DOHH2 (cell line): ENCODE data around the gene CFAP61.

Source experiments
- H3F3A ChIP-seq: fragments of 200-600 bp; sonication (generic), shearing (Covaris generic); 2 replicates; pipeline ENCODE4 v1.6.0; 2016; ENCODE audit warnings: antibody characterized with exemption, mild to moderate bottlenecking; ENCODE audit not compliant: control insufficient read depth, insufficient read depth
- H3K27ac ChIP-seq: fragments of 200-600 bp; sonication (generic); 2 replicates; pipeline ENCODE4 v1.5.1; 2014; ENCODE audit warnings: low read depth, mild to moderate bottlenecking, low read length, moderate library complexity
- H3K27me3 ChIP-seq: fragments of 200-600 bp; sonication (generic); 2 replicates; pipeline ENCODE4 v1.6.1; 2014; ENCODE audit warnings: mild to moderate bottlenecking, low read length, mixed read lengths; ENCODE audit not compliant: control insufficient read depth
- H3K36me3 ChIP-seq: fragments of 200-600 bp; sonication (generic); 2 replicates; pipeline ENCODE4 v1.6.1; 2014; ENCODE audit warnings: mild to moderate bottlenecking, low read length, moderate library complexity, mixed read lengths; ENCODE audit not compliant: control insufficient read depth
- H3K4me1 ChIP-seq: fragments of 200-600 bp; sonication (generic); 2 replicates; pipeline ENCODE4 v1.6.1; 2014; ENCODE audit warnings: mild to moderate bottlenecking, low read length, mixed read lengths; ENCODE audit not compliant: control insufficient read depth
- H3K4me2 ChIP-seq: fragments of 200-600 bp; sonication (generic); 2 replicates; pipeline ENCODE4 v1.6.0; 2014; ENCODE audit warnings: mild to moderate bottlenecking, low read length, moderate library complexity
- H3K4me3 ChIP-seq: fragments of 200-600 bp; sonication (generic); 2 replicates; pipeline ENCODE4 v1.5.1; 2014; ENCODE audit warnings: mild to moderate bottlenecking, low read length, mixed read lengths
- H3K79me2 ChIP-seq: fragments of 200-600 bp; sonication (generic); 2 replicates; pipeline ENCODE4 v1.6.1; 2014; ENCODE audit warnings: mild to moderate bottlenecking, low read length, mixed read lengths; ENCODE audit not compliant: control insufficient read depth
- H3K9me2 ChIP-seq: fragments of 200-600 bp; sonication (generic); replicated peaks from 2 replicates; pipeline ENCODE4 v1.6.1; 2014; ENCODE audit warnings: mild to moderate bottlenecking, low read length, mixed read lengths; ENCODE audit not compliant: control insufficient read depth
- H3K9me3 ChIP-seq: fragments of 200-600 bp; sonication (generic); 2 replicates; pipeline ENCODE4 v1.6.1; 2014; ENCODE audit warnings: antibody characterized with exemption, low read length, mixed read lengths; ENCODE audit not compliant: control insufficient read depth, insufficient read depth
- H4K20me1 ChIP-seq: fragments of 200-600 bp; sonication (generic); 2 replicates; pipeline ENCODE4 v1.6.0; 2014; ENCODE audit warnings: low read depth, mild to moderate bottlenecking, antibody characterized with exemption, low read length, moderate library complexity; ENCODE audit not compliant: control insufficient read depth, insufficient read depth
- EZH2phosphoT487 ChIP-seq: fragments of 200-600 bp; sonication (generic); IDR thresholded peaks from 2 replicates; pipeline ENCODE4 v1.6.1; 2017; ENCODE audit warnings: borderline replicate concordance, mild to moderate bottlenecking, antibody characterized with exemption, low read length, moderate library complexity, mixed read lengths
- TF ChIP-seq, protein P1 (sequence below): fragments of 200-600 bp; sonication (generic); IDR thresholded peaks from one replicate; pipeline ENCODE4 v1.5.1; 2014; ENCODE audit warnings: antibody characterized with exemption, mild to moderate bottlenecking, low read depth, low read length; ENCODE audit not compliant: poor library complexity, severe bottlenecking

Gene CFAP61

DNA sequence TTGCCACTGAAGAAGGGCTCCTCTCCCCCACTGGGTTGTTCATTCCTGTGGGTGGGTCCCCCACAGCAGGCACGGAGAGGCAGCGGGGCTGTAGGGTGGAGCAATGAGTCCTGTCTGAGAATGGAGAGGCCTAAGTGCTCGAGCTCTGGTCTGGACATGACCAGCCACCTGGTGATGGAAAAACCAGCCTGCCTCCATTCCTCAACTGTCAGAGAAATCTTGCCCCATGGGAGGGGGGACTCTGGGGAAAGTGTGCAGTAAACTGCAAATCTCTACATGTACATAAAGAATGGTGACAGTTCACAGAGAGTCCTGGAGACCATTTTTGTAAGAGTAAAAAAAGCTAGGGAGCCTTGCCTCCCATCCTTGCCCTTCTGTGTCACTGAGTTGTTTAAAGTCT, 349.7 kb downstream of the CFAP61 start:
- no peaks in the 10 kb centered on the region for H3K9me3 ChIP-seq
- no peaks in the 10 kb centered on the region for H3K9me2 ChIP-seq
- no peak for TF ChIP-seq EZH2phosphoT487
- TF ChIP-seq, protein P1, sequence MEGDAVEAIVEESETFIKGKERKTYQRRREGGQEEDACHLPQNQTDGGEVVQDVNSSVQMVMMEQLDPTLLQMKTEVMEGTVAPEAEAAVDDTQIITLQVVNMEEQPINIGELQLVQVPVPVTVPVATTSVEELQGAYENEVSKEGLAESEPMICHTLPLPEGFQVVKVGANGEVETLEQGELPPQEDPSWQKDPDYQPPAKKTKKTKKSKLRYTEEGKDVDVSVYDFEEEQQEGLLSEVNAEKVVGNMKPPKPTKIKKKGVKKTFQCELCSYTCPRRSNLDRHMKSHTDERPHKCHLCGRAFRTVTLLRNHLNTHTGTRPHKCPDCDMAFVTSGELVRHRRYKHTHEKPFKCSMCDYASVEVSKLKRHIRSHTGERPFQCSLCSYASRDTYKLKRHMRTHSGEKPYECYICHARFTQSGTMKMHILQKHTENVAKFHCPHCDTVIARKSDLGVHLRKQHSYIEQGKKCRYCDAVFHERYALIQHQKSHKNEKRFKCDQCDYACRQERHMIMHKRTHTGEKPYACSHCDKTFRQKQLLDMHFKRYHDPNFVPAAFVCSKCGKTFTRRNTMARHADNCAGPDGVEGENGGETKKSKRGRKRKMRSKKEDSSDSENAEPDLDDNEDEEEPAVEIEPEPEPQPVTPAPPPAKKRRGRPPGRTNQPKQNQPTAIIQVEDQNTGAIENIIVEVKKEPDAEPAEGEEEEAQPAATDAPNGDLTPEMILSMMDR, result no peak
- H3K79me2 ChIP-seq, result no peaks in the 10 kb centered on the region
- no peaks in the 10 kb centered on the region for H4K20me1 ChIP-seq
- H3K27me3 ChIP-seq, result no peaks in the 10 kb centered on the region
- no peaks in the 10 kb centered on the region for H3K36me3 ChIP-seq
- H3F3A ChIP-seq, result no peaks in the 10 kb centered on the region
- no peak overlapping the region for H3K4me3 ChIP-seq
- H3K4me2 ChIP-seq, result no peak overlapping the region
- H3K27ac ChIP-seq, result no peak overlapping the region
- no peaks in the 10 kb centered on the region for H3K4me1 ChIP-seq

DNA sequence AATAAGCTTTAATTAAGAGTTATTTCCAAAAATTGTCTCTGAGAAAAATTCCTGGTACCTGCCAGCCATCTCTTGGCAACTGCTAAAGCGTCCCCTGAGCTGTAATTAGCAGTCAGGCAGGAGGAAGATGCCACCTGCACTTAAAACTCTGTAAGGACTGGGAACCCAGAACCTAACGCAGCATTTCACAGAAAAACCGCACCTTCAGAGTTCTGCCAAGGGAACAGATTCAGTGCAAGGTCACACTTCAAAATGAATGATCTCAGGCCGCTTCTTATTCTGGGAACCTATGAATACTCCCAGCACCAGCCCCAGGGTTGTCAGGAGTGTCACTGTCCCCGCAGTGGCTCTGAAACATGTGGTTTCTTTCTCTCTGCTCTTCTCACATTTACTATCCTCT, 352.3 kb downstream of the CFAP61 start:
- Histone ChIP-seq H3K36me3 (no peaks in the 10 kb centered on the region), H3K79me2 (no peaks in the 10 kb centered on the region), H3K4me2 (no peak overlapping the region), H3K27ac (no peak overlapping the region), H3K9me2 (no peaks in the 10 kb centered on the region), H3F3A (no peaks in the 10 kb centered on the region), H3K4me1 (no peaks in the 10 kb centered on the region), H4K20me1 (no peaks in the 10 kb centered on the region), H3K27me3 (no peaks in the 10 kb centered on the region), H3K4me3 (no peak overlapping the region), H3K9me3 (no peaks in the 10 kb centered on the region)
- TF ChIP-seq EZH2phosphoT487, result no peak
- TF ChIP-seq, protein P1, result no peak

DNA sequence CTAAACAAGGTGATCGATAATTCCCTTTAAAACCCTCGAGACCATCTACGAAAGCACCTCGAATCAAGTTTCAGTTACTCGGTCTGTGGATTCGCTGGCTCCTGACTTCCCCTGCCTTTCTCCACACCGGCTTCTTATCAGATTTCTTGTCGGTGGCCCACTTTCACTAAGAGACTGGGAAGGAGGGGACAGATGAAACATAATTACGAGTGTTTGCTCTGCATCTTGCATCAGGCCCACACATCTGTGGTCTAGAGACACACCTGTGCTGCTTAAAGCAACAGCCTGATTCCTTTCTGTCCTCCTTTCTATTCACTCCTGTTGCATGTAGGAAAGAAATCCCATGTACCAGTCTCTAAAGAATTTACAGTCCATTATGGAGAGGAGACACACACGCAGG, 353.3 kb downstream of the CFAP61 start:
- TF ChIP-seq, protein P1, result no peak
- TF ChIP-seq EZH2phosphoT487, result no peak
- Histone ChIP-seq H3K4me2 (no peak overlapping the region), H3K9me2 (no peaks in the 10 kb centered on the region), H4K20me1 (no peaks in the 10 kb centered on the region), H3K4me1 (no peaks in the 10 kb centered on the region), H3K27ac (no peak overlapping the region), H3K36me3 (no peaks in the 10 kb centered on the region), H3K4me3 (no peak overlapping the region), H3K79me2 (no peaks in the 10 kb centered on the region), H3K27me3 (no peaks in the 10 kb centered on the region), H3K9me3 (no peaks in the 10 kb centered on the region), H3F3A (no peaks in the 10 kb centered on the region)

DNA sequence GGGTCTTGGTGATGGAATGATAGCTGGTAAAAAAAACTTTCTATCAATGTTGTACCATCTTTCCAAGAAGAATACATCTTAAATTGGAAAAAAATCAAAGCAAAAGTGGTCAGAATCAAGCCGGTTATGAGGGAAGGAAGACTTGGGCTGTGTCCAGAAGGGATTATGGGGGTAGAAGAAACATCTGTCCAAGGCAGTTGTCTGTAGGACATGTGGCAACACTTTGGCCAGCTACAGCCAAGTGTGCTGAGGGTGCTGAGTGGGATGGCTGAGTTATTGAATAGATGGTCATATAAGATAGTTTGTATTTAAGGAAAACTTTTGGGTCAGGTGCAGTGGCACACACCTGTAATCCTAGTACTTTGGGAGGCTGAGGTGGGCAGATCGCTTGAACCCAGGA, 354.0 kb downstream of the CFAP61 start:
- H3K9me2 ChIP-seq, result no peaks in the 10 kb centered on the region
- H3K79me2 ChIP-seq, result no peaks in the 10 kb centered on the region
- H3K27ac ChIP-seq, result no peak overlapping the region
- H3K36me3 ChIP-seq, result no peaks in the 10 kb centered on the region
- no peak overlapping the region for H3K4me3 ChIP-seq
- H3F3A ChIP-seq, result no peaks in the 10 kb centered on the region
- H4K20me1 ChIP-seq, result no peaks in the 10 kb centered on the region
- TF ChIP-seq, protein P1, result no peak
- no peak for TF ChIP-seq EZH2phosphoT487
- no peaks in the 10 kb centered on the region for H3K27me3 ChIP-seq
- H3K9me3 ChIP-seq, result no peaks in the 10 kb centered on the region
- H3K4me2 ChIP-seq, result no peak overlapping the region
- H3K4me1 ChIP-seq, result no peaks in the 10 kb centered on the region
